NCI-H510A (cell line): ENCODE data around the gene CAPS.
"Not testable (repeated sequence)": the region's sequence is repeated elsewhere in the genome, so short reads cannot be mapped to it uniquely, and the experiment has no call there.

ENCODE experiments used
- DNase-seq: peaks from one replicate; lab custom pipeline; 2025; lab: John Stamatoyannopoulos, UW

The CAPS gene

GRCh38 chr19:5913739-5914357, at the start of gene CAPS:
Gene CAPS (plus strand): TSS chr19:5914254. CDS start chr19:5914407, 153 bp downstream.
- DNase-seq, result no peak

- DNase-seq, result no peak
Observed at GRCh38 chr19:5864725-5865486, 49.1 kb upstream of the CAPS start.

- DNase-seq, result no peak
Observed at GRCh38 chr19:5865772-5866171, 48.3 kb upstream of the CAPS start.

- no peak for DNase-seq
Observed at GRCh38 chr19:5867201-5868136, 46.6 kb upstream of the CAPS start.

- no peak for DNase-seq
Observed at GRCh38 chr19:5870986-5871394, 43.1 kb upstream of the CAPS start.

- no peak for DNase-seq
Observed at GRCh38 chr19:5873617-5874199, 40.3 kb upstream of the CAPS start.

- DNase-seq, result not testable (repeated sequence)
Observed at GRCh38 chr19:5874496-5874895, 39.6 kb upstream of the CAPS start.

GRCh38 chr19:5877427-5877826, 36.6 kb upstream of the CAPS start:
- DNase-seq, result no peak

- no peak for DNase-seq
Observed at GRCh38 chr19:5877882-5878281, 36.2 kb upstream of the CAPS start.

- no peak for DNase-seq
Observed at GRCh38 chr19:5880196-5880595, 33.9 kb upstream of the CAPS start.

- DNase-seq, result peak; percentile 69
Observed at GRCh38 chr19:5880604-5881078, 33.4 kb upstream of the CAPS start.

GRCh38 chr19:5881543-5882299, 32.3 kb upstream of the CAPS start:
- peak; percentile 40 for DNase-seq

- no peak for DNase-seq
Observed at GRCh38 chr19:5882421-5882968, 31.6 kb upstream of the CAPS start.

GRCh38 chr19:5883157-5883873, 30.7 kb upstream of the CAPS start:
- DNase-seq, result not testable (repeated sequence)

GRCh38 chr19:5884065-5884811, 29.8 kb upstream of the CAPS start:
- DNase-seq, result not testable (repeated sequence)

- no peak for DNase-seq
Observed at GRCh38 chr19:5889288-5889971, 24.6 kb upstream of the CAPS start.

GRCh38 chr19:5890099-5890498, 24.0 kb upstream of the CAPS start:
- DNase-seq, result no peak

- DNase-seq, result no peak
Observed at GRCh38 chr19:5891572-5891937, 22.5 kb upstream of the CAPS start.
